ENCODE results near the gene ESD.

Gene ESD

GRCh38 chr13:46747031-46747820, 49.7 kb downstream of the ESD start:
- no peaks in the 10 kb centered on the region for H3K27me3 ChIP-seq (ENCODE audit: low read length)
- H3K9me2 ChIP-seq (replicated peaks; ENCODE audit: insufficient read depth, low read length), result no peaks in the 10 kb centered on the region
- H4K20me1 ChIP-seq (ENCODE audit: low read depth, low read length), result no peaks in the 10 kb centered on the region
- no peak overlapping the region for H3K27ac ChIP-seq (ENCODE audit: low read depth, low read length)
- H3F3A ChIP-seq (ENCODE audit: insufficient read depth), result no peaks in the 10 kb centered on the region; the same call in 1 of the 2 replicates
- peaks cover 3% of the 10 kb centered on the region; the same call in 1 of the 2 replicates for H3K36me3 ChIP-seq (ENCODE audit: low read length)
- no peak overlapping the region for H3K4me3 ChIP-seq (ENCODE audit: insufficient read depth, low read length, poor library complexity, severe bottlenecking)
- no peaks in the 10 kb centered on the region for H3K9me3 ChIP-seq (ENCODE audit: insufficient read depth, low read length)
- TF ChIP-seq EZH2phosphoT487 (conservative IDR thresholded peaks at IDR 0.05; ENCODE audit: low read length) (no peak), CTCF (IDR thresholded peaks at IDR 0.05; ENCODE audit: insufficient read depth, low read length, poor library complexity, severe bottlenecking) (no peak)
- H2AFZ ChIP-seq (ENCODE audit: low read depth, low read length, severe bottlenecking), result no peak overlapping the region
- H3K79me2 ChIP-seq (ENCODE audit: insufficient read depth, low read length), result no peaks in the 10 kb centered on the region
- no peak overlapping the region for H3K4me2 ChIP-seq (ENCODE audit: low read depth, low read length, poor library complexity, severe bottlenecking)
- no peak overlapping the region for H3K9ac ChIP-seq (ENCODE audit: low read length)

GRCh38 chr13:46745706-46746105, 51.3 kb downstream of the ESD start:
- Histone ChIP-seq H3K9me2 (replicated peaks; ENCODE audit: insufficient read depth, low read length) (no peaks in the 10 kb centered on the region), H3K27ac (ENCODE audit: low read depth, low read length) (no peak overlapping the region), H2AFZ (ENCODE audit: low read depth, low read length, severe bottlenecking) (no peak overlapping the region), H3K9me3 (ENCODE audit: insufficient read depth, low read length) (no peaks in the 10 kb centered on the region), H3F3A (ENCODE audit: insufficient read depth) (no peaks in the 10 kb centered on the region; the same call in 1 of the 2 replicates), H3K4me2 (ENCODE audit: low read depth, low read length, poor library complexity, severe bottlenecking) (no peak overlapping the region), H3K36me3 (ENCODE audit: low read length) (peaks cover 3% of the 10 kb centered on the region; the same call in 1 of the 2 replicates), H4K20me1 (ENCODE audit: low read depth, low read length) (no peaks in the 10 kb centered on the region), H3K4me3 (ENCODE audit: insufficient read depth, low read length, poor library complexity, severe bottlenecking) (no peak overlapping the region), H3K27me3 (ENCODE audit: low read length) (no peaks in the 10 kb centered on the region), H3K79me2 (ENCODE audit: insufficient read depth, low read length) (no peaks in the 10 kb centered on the region), H3K9ac (ENCODE audit: low read length) (no peak overlapping the region)
- TF ChIP-seq EZH2phosphoT487 (conservative IDR thresholded peaks at IDR 0.05; ENCODE audit: low read length) (no peak), CTCF (IDR thresholded peaks at IDR 0.05; ENCODE audit: insufficient read depth, low read length, poor library complexity, severe bottlenecking) (no peak)

GRCh38 chr13:46745062-46745461, 51.9 kb downstream of the ESD start:
- H3K9ac ChIP-seq (ENCODE audit: low read length), result no peak overlapping the region
- H3K4me3 ChIP-seq (ENCODE audit: insufficient read depth, low read length, poor library complexity, severe bottlenecking), result no peak overlapping the region
- H2AFZ ChIP-seq (ENCODE audit: low read depth, low read length, severe bottlenecking), result no peak overlapping the region
- H3K9me2 ChIP-seq (replicated peaks; ENCODE audit: insufficient read depth, low read length), result no peaks in the 10 kb centered on the region
- TF ChIP-seq EZH2phosphoT487 (conservative IDR thresholded peaks at IDR 0.05; ENCODE audit: low read length) (no peak), CTCF (IDR thresholded peaks at IDR 0.05; ENCODE audit: insufficient read depth, low read length, poor library complexity, severe bottlenecking) (no peak)
- H3K27me3 ChIP-seq (ENCODE audit: low read length), result no peaks in the 10 kb centered on the region
- H3K4me2 ChIP-seq (ENCODE audit: low read depth, low read length, poor library complexity, severe bottlenecking), result no peak overlapping the region
- H3K79me2 ChIP-seq (ENCODE audit: insufficient read depth, low read length), result no peaks in the 10 kb centered on the region
- no peaks in the 10 kb centered on the region; the same call in 1 of the 2 replicates for H3F3A ChIP-seq (ENCODE audit: insufficient read depth)
- no peaks in the 10 kb centered on the region for H4K20me1 ChIP-seq (ENCODE audit: low read depth, low read length)
- peaks cover 3% of the 10 kb centered on the region; the same call in 1 of the 2 replicates for H3K36me3 ChIP-seq (ENCODE audit: low read length)
- no peaks in the 10 kb centered on the region for H3K9me3 ChIP-seq (ENCODE audit: insufficient read depth, low read length)
- no peak overlapping the region for H3K27ac ChIP-seq (ENCODE audit: low read depth, low read length)

Measured in SU-DHL-6 (cell line).